Putamen (tissue), 1 donor: Measurements from ENCODE around the gene PABPN1.
A peak's percentile ranks its signal among the peaks of the same experiment; 100 is the strongest.
"Not testable (repeated sequence)": the region's sequence is repeated elsewhere in the genome, so short reads cannot be mapped to it uniquely, and the experiment has no call there.

Source experiments
- DNase-seq: peaks from one replicate; pipeline ENCODE4 v3.0.0-alpha.2; 2016; ENCODE audit warnings: low spot score

The PABPN1 gene

DNA sequence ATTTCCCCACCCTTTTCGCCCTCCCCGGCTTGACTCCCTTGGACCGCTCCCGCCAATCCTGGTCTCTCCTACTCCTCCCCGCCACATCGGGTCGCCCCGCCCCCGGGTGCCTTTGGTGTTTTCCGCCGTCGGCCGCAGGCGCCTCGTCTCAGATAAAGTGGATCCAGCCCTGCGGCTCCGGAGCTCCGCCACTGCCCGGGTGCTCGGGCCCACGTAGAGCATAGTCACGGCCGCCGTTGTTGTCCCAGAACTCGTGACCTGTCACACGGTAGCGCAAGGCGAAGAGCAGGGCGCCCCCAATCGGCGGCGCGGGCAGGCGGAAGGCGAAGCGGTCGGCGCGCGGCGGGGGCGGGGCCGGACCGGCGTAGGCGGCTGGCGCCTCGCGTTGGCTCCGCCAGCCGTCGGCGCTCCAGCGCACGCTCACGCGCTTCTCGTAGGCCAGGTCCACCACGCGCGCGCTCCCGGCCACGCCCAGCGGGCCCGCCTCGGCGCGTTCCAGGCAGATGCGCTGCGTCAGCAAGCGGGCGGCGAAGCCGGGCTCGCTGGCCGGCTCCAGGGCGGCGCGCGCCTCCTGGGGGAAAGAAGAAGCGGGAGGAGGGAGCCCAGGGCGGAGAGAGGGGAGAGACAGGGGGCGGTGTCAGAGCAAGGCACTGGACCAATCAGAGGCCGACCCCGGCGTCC lies 19.8 kb upstream of the PABPN1 start:
- DNase-seq, result peak; percentile 99

DNA sequence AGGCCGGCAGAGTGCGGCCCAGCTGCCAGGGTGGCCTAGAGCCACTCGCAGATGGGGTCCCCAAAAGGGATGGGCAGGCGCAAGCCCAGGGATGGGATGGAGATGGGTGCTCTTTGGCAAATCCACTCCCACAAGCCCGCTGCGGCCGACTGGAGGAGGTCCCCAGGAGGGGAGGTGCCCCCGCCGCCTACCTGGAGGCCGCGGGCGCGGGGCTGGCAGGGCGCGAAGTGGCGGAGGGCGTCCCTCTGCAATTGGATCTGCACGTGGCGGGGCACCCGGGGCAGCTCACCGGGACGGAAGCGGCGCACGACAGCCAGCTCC lies 19.3 kb upstream of the PABPN1 start:
- DNase-seq, result no peak

DNA sequence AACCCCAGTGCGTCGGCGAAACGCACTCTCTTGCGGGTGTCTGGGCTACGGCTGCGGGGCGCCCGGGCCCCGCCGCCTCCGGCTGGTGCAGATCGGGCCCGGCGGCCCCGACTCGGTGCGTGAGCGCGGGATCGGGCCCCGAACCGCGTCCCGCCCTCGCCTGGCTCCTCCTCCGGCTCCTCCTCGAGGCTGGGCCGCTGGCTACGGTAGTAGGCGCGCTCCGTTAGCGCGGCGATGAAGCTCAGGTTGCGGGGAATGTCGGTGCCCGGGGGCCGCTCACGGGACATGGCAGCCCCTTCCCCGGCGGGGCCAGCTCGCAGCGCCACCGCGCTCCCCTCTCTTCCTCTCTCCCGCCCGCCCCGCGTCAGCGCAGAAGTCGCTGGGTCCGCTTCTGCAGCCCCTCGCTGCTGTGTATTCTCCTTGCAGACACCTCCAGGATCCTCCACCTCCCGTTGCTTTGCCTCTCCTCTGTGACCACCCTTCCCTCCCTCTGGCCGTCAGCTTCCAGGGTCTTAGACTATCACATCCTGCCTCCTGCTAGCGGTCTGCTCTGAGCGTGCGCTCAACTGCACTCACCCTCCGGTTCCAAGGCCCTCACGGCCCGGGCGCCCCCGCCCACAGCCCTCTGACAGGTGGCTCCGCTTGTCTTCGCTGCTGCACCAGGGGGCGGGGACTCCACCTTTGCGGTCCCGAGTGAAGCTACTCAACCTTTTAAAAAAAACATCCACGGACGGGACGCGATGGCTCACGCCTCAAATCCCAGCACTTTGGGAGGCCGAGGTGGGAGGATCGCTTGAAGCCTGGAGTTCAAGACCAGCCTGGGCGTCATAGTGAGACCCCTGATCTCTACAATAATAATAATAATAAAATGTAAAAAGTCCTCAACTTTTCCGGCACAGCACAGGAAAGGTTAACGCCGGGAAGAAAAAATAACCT lies 18.7 kb upstream of the PABPN1 start, which contains the start of gene PPP1R3E:
TSS of gene PPP1R3E (minus strand) at position 570 of the 936 bp plus-strand sequence. CDS start at position 287, 283 bp downstream.
- DNase-seq, result peak; percentile 76

DNA sequence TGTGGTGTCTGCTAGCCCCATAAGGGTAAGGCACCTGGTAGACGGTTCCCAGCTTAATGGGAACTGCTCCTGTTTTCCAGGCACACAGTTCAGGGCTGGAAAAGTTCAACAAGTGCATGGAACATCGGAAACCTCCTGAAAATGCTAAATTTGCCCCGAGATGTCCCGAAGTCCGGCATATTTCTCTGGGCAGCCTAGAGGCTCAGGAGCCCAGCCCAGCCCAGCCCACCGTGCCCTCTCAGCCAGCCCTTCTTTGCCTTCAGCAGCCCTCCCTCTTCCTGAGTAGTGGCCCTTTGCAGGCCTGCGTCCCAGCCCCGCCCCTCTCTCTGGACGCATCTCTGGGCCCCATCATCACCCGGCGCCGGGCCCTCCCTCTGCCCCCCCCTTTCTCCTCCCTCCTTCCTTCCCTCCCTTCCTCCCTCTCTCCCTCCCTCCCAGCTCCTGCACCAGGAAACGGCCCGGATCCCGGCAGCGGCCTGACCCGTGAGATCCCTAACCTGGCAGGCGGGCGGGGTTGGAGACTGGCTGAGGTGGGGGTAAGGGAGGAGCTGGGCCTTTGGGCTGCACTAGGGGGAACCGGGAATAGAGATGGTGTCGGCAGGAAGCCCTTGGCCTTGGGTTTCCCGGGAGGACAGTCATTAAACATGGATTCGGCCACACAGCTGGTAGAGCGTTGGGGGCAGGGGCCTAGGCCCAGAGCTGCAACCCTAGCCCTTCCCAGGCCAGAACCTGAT lies 14.7 kb upstream of the PABPN1 start, which contains the start of gene BCL2L2:
TSS of gene BCL2L2 (plus strand) at position 422 of the 734 bp plus-strand sequence. CDS start 935 bp downstream, outside the sequence.
- DNase-seq, result peak; percentile 93

DNA sequence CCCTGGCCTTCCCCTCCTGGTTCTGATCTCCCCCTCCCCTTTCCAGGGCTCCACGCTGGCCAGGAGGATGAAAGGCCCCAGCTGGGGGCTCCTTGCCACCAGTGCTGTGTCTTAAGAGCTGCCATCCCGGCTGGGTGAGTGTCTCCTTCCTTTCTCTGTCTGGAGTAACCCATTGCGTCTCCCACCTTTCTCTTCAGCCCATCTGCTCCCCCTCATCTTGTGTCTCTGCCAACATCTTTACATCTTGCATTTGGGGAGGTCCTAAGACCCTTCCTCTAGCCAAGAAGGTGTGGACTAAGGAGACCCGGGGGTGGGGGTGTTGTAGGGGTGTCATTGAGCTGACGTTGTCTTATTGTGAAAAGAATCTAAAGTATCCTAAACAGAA lies 14.1 kb upstream of the PABPN1 start:
- no peak for DNase-seq

DNA sequence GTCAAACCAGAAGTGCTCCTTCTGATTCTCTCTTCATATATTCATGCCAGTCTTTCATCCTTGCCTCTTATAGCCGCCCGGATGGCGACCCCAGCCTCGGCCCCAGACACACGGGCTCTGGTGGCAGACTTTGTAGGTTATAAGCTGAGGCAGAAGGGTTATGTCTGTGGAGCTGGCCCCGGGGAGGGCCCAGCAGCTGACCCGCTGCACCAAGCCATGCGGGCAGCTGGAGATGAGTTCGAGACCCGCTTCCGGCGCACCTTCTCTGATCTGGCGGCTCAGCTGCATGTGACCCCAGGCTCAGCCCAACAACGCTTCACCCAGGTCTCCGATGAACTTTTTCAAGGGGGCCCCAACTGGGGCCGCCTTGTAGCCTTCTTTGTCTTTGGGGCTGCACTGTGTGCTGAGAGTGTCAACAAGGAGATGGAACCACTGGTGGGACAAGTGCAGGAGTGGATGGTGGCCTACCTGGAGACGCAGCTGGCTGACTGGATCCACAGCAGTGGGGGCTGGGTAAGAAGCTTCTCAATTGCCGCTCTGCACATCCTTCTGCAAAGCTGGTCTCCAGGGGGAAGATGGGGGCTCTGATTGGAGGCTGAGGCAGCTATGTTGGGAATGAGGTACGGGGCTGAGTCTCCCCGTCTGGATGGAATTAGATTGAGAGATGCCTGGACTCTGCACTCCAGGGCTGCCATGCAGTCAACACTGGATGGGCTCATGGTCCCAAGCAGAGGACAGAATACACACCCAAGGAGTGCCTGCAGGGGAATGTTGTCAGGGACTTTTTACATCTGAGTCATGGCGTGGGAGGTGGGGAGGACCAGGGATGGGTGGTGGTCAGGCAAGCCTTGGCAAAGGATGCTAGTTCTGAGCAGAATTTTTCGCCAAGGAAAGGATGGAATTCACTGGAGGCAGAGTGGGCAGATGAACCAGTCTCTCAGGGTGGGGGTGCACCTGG lies 13.3 kb upstream of the PABPN1 start:
- DNase-seq, result no peak

DNA sequence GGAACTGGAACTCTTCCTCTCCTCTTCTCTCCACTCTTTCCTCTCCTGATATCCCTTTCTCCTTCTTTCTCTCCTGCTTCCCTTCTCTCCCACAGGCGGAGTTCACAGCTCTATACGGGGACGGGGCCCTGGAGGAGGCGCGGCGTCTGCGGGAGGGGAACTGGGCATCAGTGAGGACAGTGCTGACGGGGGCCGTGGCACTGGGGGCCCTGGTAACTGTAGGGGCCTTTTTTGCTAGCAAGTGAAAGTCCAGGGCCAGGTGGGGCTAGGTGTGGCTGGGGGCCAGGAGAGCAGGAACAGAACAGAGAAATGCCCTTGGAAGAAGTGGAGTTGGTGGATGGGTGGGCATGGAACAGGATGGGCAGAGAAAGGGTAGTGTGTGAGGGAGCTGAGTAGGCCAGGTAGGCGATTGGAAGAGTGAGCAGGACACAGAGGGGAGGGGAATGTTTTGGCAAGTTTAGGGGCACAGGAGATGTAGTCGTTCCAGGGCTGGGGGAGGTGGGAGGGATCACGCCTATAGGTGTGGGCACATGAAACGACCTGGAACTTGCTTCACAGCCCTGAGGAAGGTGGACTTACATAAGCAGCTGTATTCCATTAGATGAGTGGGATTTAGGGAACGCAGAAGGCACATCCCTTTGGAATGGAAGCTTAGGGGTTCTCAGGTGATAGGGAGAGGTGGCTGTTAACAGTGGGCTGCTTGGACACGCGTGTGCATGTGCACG lies 12.4 kb upstream of the PABPN1 start:
- DNase-seq, result no peak

DNA sequence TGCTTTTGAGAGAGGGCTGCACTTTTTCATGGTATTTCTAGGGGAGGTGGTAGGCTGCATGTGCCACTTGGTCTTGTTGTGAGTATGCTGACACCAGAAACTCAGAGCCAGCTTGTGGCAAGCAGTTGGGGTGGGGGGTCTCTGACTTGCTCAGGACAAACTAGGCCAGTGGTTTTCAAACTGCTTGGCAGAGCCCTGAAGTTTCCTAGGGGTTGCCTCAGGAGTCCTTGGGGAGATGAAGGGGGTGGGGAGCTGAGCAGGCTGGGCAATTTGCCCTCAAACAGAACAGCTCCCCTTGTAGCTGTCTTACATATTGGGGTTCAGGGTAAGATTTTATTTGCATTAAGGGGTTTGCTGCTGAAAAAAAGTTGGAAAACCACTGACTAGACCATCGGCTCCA lies 10.7 kb upstream of the PABPN1 start:
- DNase-seq, result no peak

DNA sequence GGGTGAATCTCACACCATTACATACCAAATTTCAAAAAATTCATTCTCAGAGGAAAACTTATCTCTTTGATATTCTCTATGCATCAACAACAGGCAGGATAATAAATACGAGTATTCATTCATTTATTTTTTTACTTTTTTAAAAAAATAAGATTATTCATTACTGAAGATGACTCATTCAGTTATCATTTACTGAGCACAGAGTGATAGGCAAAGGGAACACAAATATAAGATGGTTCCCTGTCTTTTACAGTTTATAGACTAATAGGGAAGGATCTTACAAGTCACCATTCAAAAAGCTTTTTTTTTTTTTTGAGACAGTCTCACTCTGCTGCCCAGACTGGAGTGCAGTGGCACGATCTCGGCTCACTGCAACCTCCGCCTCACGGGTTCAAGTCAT lies 5.0 kb upstream of the PABPN1 start:
- DNase-seq, result no peak

DNA sequence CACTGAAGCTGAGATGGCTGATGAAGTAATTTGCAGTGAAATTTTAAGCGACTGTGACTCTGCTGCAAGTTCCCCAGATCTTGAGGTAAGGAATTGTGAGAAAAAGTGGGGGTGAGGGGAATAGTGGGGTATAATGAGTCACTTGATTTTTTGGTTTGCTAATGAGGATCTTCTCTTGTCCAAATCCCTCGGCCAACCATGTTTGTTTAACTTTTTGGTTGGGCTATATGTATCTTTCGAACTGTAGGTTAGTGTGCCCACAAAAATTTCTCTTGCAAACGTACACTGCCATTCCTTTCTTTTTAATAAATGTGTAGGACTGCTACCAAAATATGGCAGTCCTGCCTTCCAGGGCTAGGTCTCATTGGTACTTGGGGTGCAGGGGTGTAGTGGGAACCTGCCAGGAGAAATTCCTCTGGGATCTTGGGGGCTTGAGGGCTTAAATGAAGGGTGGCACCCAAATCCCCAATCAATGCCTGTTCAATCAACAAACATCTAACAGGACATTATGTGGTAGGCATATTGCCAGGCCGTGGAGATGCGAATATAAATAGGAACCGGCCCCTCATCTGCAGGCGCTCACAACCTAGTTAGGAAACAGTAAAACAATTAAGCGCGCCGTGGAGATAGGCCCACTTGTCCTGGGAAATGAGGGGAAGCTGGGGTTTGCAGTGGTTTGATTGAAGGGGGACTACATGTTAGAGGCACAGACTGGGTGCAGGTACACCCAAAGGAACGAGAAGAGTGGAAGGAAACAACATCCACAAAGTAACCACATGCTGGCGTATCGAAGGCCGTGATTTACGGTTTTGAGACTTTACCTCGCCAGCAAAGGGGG lies 1.3 kb upstream of the PABPN1 start:
- DNase-seq, result no peak

DNA sequence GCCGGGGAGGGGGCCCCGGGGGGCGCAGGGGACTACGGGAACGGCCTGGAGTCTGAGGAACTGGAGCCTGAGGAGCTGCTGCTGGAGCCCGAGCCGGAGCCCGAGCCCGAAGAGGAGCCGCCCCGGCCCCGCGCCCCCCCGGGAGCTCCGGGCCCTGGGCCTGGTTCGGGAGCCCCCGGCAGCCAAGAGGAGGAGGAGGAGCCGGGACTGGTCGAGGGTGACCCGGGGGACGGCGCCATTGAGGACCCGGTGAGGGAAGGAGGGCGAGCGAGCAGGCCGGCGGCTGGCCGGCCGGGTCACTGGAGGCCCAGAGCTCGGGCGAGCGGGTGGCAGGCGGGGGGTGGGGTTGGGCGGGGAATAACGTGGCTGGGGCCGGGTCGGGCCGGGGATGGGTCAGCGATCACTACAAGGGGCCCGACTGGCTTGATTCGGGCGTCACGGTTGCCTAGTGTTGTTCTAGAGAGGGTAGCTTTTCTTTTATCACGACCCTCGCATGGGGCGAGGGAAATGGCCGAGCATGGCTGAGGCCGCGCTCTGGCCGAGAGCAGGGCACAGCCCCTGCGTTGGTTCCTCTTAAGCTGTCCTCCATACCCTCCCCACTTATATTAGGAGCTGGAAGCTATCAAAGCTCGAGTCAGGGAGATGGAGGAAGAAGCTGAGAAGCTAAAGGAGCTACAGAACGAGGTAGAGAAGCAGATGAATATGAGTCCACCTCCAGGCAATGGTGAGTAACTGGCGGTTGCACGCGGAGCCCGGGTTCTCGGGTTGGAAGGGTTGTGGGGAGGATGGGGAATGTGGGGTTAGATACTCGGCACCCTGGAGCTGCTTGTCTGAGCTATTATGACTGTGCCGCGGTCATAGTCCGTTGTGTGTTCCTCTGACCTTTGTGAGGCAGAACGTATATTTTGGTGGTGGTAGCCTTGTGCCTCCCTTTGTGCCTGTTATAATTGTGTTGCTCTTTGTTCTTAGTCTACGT lies 603 bp downstream of the PABPN1 start:
- DNase-seq, result no peak

DNA sequence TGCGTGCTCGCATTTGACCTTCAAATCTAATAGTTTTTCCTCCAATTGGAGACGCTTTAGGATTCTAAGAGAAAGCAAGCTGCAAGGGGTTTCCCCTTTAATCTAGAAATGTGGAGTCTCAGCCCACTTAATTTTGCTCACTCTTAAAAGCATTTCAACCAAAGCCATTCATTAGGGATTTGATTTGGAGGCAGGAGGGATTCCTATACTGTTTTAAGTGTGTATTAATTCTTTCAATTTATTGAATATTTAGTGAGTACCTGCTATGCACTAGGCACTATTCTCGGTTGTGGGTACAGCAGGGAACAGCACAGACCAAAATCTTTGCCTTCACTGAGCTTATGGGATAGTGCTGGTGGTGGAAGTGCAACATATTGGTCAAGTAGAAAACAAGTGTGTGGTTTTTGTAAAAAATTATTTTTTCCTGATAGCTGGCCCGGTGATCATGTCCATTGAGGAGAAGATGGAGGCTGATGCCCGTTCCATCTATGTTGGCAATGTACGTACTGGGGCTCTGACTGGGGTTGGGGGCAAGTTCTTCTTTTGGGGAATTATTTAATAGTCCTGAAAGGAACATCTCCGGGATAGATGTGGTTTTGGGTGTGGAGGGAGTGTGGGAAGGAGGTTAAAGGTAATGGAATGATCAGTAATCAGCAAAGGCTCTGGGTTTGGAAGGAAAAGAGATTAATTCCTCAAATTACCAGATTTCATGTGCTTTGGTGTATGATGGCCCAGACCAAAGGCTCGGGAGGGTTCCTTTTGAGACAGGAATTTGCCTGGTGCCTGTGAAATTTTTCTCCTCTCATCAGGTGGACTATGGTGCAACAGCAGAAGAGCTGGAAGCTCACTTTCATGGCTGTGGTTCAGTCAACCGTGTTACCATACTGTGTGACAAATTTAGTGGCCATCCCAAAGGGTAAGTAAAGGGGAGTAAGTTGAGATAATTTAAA lies 1.6 kb downstream of the PABPN1 start:
- DNase-seq, result no peak

DNA sequence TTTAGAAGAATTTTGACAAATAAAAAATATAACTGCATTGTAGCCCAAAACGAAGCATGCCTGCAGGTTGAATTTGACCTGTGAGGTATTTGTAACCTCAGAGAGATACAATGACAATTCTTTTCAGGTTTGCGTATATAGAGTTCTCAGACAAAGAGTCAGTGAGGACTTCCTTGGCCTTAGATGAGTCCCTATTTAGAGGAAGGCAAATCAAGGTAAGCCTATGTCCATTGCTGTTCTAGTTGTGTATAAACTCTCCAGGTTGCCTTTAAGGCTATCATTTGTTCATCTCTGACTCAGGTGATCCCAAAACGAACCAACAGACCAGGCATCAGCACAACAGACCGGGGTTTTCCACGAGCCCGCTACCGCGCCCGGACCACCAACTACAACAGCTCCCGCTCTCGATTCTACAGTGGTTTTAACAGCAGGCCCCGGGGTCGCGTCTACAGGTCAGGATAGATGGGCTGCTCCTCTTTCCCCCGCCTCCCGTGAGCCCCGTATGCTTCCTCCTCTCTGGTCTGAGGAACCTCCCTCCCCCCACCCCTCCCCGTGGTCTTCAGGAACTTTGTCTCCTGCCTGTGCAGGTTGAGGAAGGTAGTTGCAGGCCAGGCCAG lies 2.7 kb downstream of the PABPN1 start:
- no peak for DNase-seq

DNA sequence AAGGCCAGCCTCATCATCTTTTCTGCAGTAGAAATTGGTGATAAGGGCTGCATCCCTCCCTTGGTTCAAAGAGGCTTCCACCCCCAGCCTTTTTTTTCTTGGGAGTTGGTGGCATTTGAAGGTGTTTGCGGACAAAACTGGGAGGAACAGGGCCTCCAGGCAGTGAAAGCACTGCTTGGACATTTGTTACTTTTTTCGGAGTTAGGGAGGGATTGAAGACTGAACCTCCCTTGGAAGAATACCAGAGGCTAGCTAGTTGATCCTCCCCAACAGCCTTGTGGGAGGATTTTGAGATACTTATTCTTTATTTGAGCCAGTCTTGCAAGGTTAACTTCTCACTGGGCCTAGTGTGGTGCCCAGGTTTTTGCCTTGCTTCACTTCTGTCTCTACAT lies 3.2 kb downstream of the PABPN1 start:
- DNase-seq, result no peak

DNA sequence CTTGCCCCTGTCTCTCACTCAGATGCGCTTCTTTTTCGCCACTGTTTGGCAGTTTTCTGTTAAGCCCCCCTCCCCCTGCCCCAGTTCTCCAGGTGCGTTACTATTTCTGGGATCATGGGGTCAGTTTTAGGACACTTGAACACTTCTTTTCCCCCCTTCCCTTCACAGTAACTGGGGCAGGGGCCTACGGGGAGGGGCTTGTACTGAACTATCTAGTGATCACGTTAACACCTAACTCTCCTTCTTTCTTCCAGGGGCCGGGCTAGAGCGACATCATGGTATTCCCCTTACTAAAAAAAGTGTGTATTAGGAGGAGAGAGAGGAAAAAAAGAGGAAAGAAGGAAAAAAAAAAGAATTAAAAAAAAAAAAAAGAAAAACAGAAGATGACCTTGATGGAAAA lies 3.7 kb downstream of the PABPN1 start:
- no peak for DNase-seq

DNA sequence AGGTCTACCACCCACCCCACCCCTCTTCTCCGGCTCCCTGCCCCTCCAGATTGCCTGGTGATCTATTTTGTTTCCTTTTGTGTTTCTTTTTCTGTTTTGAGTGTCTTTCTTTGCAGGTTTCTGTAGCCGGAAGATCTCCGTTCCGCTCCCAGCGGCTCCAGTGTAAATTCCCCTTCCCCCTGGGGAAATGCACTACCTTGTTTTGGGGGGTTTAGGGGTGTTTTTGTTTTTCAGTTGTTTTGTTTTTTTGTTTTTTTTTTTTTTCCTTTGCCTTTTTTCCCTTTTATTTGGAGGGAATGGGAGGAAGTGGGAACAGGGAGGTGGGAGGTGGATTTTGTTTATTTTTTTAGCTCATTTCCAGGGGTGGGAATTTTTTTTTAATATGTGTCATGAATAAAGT lies 4.5 kb downstream of the PABPN1 start:
- DNase-seq, result not testable (repeated sequence)
